SIG-M5 treated with dmso at 0.1 percent for 504 hours (cell line): ENCODE data around the gene SORCS2.

Experiments
- DNase-seq: peaks from one replicate; lab custom pipeline; 2025; ENCODE audit not compliant: unreplicated experiment; lab: John Stamatoyannopoulos, UW

Gene SORCS2

GRCh38 chr4:7402526-7402925, 210.2 kb downstream of the SORCS2 start:
- no peak for DNase-seq

GRCh38 chr4:7403001-7403400, 210.7 kb downstream of the SORCS2 start:
- no peak for DNase-seq

DNA sequence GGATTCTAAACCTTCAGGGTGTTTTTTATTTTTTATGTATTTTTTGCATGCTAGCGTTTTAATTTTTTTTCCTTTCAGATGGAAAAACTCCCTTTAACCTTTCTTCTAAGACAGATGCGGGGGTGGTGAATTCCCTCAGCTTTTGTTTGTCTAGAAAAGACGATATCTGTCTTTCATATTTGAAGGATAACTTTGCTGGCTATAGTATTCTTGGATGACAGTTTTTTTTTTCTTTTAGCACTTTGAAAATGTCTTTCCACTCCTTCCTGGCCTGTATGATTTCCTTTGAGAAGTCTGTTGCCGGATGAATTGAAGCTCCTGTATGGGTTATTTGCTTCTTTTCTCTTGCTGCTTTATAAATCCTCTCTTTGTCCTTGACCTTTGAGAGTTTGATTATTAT, 215.8 kb downstream of the SORCS2 start:
- DNase-seq: no peak

DNA sequence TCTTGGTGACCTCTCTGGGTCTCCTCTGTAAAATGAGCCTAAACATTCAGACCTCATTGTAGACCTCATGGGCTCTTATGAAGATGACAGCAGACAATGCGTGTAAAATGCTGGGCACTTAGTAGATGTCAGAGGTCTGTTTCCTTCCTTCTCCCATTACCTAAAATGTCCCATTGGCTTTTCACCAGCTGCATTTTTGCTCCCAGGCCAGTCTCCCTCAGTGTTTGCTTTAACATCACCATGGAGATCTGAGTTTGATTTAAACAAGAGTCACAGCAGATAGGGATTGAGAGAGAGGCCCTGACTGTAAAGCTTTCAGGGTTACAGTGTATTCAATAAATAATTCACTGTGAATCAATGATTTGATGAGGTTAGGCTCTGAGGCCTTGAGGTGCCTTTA, 218.1 kb downstream of the SORCS2 start:
- no peak for DNase-seq

DNA sequence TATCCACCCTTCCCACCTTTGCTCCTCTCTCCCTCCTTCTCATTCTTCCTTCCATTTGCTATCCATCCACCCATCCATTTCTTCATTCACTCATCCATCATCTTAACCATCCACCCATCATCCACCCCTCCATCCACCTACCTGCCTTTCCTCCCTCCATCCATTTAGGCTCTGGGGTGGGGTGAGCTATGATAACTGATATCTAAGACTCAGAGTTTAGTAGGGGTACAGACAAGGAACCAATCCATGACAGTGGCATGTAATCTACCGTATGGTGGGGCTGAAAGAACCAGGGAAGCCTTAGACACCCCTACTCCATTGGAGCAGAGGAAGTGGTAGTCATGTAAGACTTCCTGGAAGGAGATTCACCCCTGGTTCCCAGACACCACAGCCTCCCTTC, 219.2 kb downstream of the SORCS2 start:
- DNase-seq: no peak

DNA sequence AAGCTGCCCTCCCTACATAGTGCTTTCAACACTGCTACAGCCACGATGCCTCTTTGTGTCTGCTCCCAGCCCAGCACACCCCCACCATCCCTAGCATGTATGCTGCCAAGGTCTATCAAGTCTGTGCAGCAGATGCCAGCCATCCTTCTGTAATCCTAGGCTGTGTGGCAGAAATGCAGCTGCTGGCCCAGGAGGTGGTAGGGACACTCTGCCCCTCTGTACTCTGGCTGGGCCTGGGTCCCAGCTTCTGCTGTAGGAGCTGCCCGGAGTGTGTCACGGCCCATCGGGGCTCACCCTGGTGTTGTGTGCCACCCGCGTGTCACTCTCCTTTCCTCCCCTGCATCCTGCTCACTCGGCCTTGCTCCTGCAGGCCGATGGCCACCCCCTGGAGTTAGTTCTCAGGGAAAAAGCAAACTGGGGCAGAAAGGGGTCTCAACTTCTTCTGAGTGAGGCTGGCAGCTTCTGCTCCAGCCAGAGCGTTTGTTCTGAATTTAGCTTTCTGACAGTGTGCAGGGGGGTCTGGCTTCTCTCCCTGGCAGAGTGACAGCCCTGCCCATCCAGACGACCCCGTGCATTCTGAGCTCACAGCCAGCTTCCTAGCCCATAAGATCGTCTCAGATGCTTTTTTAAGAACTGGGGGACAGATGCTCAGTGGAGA, 219.7 kb downstream of the SORCS2 start:
- DNase-seq: no peak

DNA sequence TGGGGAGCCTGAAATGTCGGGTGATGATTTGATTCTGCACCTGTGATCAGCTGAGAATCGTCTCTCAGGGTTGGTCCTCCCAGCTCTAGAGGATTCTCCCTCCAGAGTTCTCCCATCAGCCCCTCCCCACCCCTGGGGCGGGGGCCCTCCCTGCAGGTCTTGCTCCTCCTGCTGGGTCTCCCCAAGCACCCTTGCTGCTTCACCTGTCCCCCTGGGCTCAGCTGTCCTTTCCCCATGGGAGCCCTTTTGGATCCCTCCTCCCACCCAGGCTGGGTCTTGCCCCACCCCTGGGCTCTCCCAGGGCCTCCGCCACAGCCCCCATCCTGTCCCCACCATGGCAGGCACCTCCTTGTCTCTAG, 220.2 kb downstream of the SORCS2 start:
- no peak for DNase-seq

GRCh38 chr4:7414046-7414445, 221.7 kb downstream of the SORCS2 start:
- DNase-seq: no peak

- DNase-seq: no peak
Observed at GRCh38 chr4:7414736-7415510, 222.6 kb downstream of the SORCS2 start.

GRCh38 chr4:7415927-7416686, 223.8 kb downstream of the SORCS2 start:
- DNase-seq: no peak

- DNase-seq: no peak
Observed at GRCh38 chr4:7416745-7417432, 224.6 kb downstream of the SORCS2 start.

DNA sequence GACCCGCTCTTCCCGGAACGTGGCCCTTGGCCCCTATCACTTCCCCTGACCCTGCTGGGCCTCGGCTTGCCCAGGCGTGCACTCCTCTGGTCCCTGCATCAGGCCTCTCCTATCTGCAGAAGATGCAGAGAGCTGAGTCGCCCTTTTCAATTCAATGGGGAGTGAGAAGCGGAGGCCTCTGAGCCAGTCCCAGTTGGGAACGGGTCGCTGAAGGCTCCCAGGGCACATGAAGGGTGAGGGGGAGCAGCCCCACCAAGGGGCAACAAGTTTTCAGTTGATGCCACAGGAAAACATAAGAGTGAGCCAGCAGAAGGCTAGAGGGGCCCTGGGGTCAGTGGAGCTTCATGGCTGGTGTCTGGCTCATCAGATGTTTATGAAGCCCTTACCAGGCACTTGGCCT, 225.3 kb downstream of the SORCS2 start:
- no peak for DNase-seq

GRCh38 chr4:7418131-7418943, 226.0 kb downstream of the SORCS2 start:
- DNase-seq: no peak

DNA sequence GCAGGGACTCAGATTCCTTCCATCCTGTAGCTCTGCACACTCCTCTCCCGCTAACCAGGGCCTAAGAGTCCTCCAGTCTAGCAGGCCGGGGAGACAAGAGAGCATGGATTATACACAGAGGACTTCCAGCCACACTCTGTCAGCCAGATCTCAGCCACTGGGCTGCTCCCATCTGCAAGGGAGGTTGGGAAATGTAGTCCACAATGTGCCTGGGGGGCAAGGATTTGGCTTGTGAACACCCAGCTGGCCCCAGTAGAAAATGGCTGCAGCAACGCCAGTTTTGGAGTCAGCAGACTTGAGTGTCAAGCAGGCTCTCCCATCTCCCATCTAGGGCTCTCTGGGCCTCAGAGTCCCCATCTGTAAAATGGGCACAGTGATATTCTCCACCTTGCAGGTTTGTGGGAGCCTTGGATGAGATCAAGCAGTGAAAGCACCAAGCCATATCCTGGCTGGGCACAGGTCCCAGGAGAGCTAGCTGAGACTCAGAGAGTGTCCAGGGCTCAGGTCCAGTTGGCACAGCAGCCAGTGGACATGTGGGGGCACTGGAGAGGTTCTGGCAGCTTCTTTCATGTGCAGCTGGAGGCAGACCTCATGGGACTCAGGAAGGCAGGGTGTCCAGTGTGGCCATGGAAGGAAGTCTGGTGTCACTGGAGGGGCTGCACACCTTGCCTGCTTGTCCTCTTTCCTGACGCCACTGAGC, 227.8 kb downstream of the SORCS2 start:
- no peak for DNase-seq

GRCh38 chr4:7420661-7421040, 228.3 kb downstream of the SORCS2 start:
- no peak for DNase-seq

DNA sequence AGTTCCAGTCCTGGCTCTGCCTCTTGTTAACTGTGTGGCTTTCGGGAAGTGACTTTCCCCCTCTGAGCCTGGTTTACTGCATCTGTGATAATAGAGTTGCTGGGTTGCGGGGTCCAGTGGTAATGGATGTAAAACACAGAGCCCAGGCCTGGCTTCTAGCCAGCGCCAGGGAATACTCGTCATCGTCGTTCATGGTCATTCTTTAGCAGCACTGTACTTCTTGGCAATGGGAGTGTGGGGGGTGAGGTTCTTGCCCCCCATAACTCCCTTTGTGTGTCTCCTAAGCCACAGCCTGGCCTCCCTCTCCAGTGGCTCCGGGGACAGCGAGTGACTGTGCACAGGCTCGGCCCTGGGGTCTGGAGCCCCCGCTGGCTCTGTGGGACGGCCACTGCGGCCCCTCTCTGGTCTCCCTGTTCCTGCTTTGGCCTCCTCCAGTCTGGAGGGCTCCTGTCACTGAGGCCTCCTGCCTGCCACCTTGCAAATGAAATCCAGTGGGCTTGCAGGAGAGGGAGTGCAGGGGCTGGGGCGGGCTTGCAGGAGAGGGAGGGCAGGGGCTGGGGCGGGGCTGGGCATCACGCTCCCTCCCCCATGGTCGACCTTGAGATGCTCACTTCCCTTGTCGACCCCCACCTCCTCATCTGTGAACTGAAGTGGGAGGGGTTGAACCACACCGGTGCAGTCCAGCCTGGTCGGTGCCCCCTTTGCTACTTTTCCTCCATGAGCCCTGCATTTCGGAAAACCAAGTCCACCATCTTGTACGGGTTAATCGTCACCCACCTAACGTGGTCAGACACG, 229.2 kb downstream of the SORCS2 start:
- no peak for DNase-seq

GRCh38 chr4:7422151-7422897, 230.0 kb downstream of the SORCS2 start:
- no peak for DNase-seq

DNA sequence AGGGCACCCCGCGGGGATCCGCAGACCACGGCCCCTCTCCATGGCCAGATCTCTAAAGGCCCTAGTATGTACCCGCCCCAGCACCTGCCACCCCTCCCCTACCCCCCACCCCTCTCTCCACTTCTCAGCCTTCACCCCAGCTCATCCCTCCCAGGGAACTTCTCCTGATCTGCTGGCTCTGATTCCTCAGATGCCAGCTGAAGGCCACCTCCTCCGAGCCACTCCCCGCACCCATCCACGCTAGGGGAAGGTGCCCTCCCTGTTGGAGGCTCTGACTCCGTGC, 230.5 kb downstream of the SORCS2 start:
- no peak for DNase-seq

DNA sequence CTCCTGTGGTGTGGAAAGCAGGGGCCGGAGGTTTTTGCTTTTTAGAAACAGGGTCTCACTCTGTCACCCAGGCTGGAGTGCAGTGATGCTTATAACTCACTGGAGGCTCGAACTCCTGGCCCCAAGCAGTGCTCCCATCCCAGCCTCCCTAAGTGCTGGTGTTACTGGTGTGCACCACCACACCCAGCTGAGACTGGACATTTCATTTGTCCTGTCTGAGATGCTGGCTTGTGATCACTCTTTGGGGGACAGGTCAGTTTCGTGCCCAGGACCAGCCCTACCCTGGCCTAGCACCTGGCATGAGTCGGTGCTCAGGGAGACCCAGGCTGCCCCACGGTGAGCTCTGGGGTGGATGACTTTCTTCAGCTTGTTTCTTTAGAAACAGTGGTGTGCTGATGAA, 231.1 kb downstream of the SORCS2 start:
- no peak for DNase-seq
